Lower leg skin (tissue), 4 donors: ENCODE measurements around the gene LDB2. TPM values are rescaled to one million over a fixed set of nuclear protein-coding genes. Genes with fewer than 3 reads are reported as not detected.

Experiments
- DNase-seq, 2 donors: peaks; one replicate each; pipeline ENCODE4 v3.0.0-alpha.2; 2019; ENCODE audit warnings: low spot score in 2 of 2
- H3K4me3 ChIP-seq: fragments of 200-600 bp; sonication (generic); 2 replicates; pipeline ENCODE4 v1.5.1; 2017; ENCODE audit warnings: mild to moderate bottlenecking, low read depth; ENCODE audit not compliant: poor library complexity, severe bottlenecking
- CTCF ChIP-seq, 3 donors: fragments of 450-650 bp; IDR thresholded peaks; one replicate each; pipeline ENCODE4 v1.5.1; 2016; ENCODE audit warnings: antibody characterized with exemption in 3 of 3, mild to moderate bottlenecking in 3 of 3, moderate library complexity in 2 of 3
- POLR2A ChIP-seq, 2 donors: fragments of 450-650 bp; IDR thresholded peaks; one replicate each; pipeline ENCODE4 v1.6.1; 2016 to 2017; ENCODE audit warnings: antibody characterized with exemption in 2 of 2, mild to moderate bottlenecking in 1 of 2, moderate library complexity in 1 of 2
- WGBS, 2 donors: methylation state at CpG; one replicate each; pipeline ENCODE4 v1.1.5; 2018; 5-methylcytosine and 5-hydroxymethylcytosine counted together
- intact Hi-C: fragments of 100-400 bp; cut with DNase I; formaldehyde crosslinking; loops from one replicate; pipeline ENCODE4 v1.15.0; 2023; ENCODE audit warnings: low total_unique reads
- total RNA-seq, 4 donors: library from RNA; depleted of rRNA; stranded (reverse); fragments of >200 nt; gene quantifications; one replicate each; pipeline ENCODE4 v1.1.0, GENCODE V29; 2016

Gene LDB2
- total RNA-seq, 4 donors from 2014 or later: 5.4 to 14.0 (median 7.8) TPM

GRCh38 chr4:16867827-16868226 is 30.6 kb downstream of the LDB2 start:
- TF ChIP-seq POLR2A (IDR thresholded peaks at IDR 0.05): no peak
- no peak for TF ChIP-seq CTCF (IDR thresholded peaks at IDR 0.05)
- intact Hi-C loops: no loop called here
- WGBS, 2 donors: 52 to 62% methylated on average over 2 of the region's 2 CpGs
- H3K4me3 ChIP-seq: no peak overlapping the region
- no peak for DNase-seq

GRCh38 chr4:16866974-16867373 is 31.5 kb downstream of the LDB2 start:
- 86 to 100% methylated on average over 3 of the region's 3 CpGs for WGBS, 2 donors
- intact Hi-C loops: no loop called here
- no peak overlapping the region for H3K4me3 ChIP-seq
- no peak for DNase-seq
- no peak for TF ChIP-seq CTCF (IDR thresholded peaks at IDR 0.05)

- H3K4me3 ChIP-seq: no peak overlapping the region
- 77 to 80% methylated on average over 4 of the region's 4 CpGs for WGBS, 2 donors
- intact Hi-C loops: no loop called here
- DNase-seq: no peak
- no peak for TF ChIP-seq POLR2A (IDR thresholded peaks at IDR 0.05)
- TF ChIP-seq CTCF (IDR thresholded peaks at IDR 0.05): no peak
Measured at GRCh38 chr4:16865897-16866283, 32.6 kb downstream of the LDB2 start.

GRCh38 chr4:16865209-16865896 is 33.1 kb downstream of the LDB2 start:
- 70 to 74% methylated on average over 7 of the region's 7 CpGs for WGBS, 2 donors
- no peak for DNase-seq
- H3K4me3 ChIP-seq: no peak overlapping the region
- no peak for TF ChIP-seq CTCF (IDR thresholded peaks at IDR 0.05)
- TF ChIP-seq POLR2A (IDR thresholded peaks at IDR 0.05): no peak
- intact Hi-C loops: no loop called here

GRCh38 chr4:16864199-16864598 is 34.2 kb downstream of the LDB2 start:
- 53 to 58% methylated on average over 2 of the region's 2 CpGs for WGBS, 2 donors
- TF ChIP-seq POLR2A (IDR thresholded peaks at IDR 0.05): no peak
- no peak for TF ChIP-seq CTCF (IDR thresholded peaks at IDR 0.05)
- no peak for DNase-seq
- intact Hi-C loops: no loop called here
- H3K4me3 ChIP-seq: no peak overlapping the region

- DNase-seq: no peak
- no peak for TF ChIP-seq CTCF (IDR thresholded peaks at IDR 0.05)
- no peak for TF ChIP-seq POLR2A (IDR thresholded peaks at IDR 0.05)
- intact Hi-C loops: no loop called here
- no peak overlapping the region for H3K4me3 ChIP-seq
- 76 to 83% methylated on average over 11 of the region's 11 CpGs for WGBS, 2 donors
Measured at GRCh38 chr4:16862697-16863096, 35.7 kb downstream of the LDB2 start.
